ENCODE data around the gene PRSS33. TPM values are rescaled to one million over a fixed set of nuclear protein-coding genes. Genes with fewer than 3 reads are reported as not detected.

The PRSS33 gene
- polyA plus RNA-seq, 1 of the 3 experiments (the other 2 are of a cell fraction): not detected

DNA sequence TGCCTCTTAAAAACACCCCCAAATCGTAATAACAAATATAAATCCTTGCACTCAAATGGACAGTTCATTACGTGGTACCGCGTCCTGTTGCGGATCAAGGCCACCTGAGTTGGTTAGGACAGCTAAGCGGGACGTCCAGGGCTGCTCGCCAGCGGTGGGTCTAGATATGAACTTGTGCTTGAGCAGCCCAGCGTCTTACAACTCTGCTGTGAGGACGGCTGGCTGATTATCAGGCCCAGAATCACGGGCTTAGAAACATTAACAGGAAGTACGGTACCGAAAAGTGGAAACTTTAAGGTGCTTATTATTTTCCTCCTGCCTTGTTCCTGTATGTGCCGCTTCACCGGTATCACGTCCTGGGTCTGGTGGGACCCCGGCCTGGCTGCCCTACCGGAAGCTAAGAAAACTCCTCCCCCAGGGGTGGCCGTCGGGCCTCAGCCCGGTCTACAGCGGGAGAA lies 35.8 kb downstream of the PRSS33 start:
- peak overlapping the region; percentile 81; the same call in 1 of the 2 replicates for H3K4me2 ChIP-seq
- peaks cover 12 to 20% of the 10 kb centered on the region in 2 experiments; a peak in 3 of 4 replicates for H3K4me1 ChIP-seq (ENCODE audit: control insufficient read depth in 1 of 2, insufficient read depth in 2 of 2, low read depth in 1 of 2, low read length in 1 of 2)
- ChIA-PET CTCF (interaction anchor here (0.9 to 3.2 kb wide), 3 partner anchors 11 to 176 kb away, joined by 3 to 12 read pairs (median 4); no protein-coding TSS in a partner anchor), POLR2A (interaction anchor here (0.5 to 1.8 kb wide), 5 partner anchors 10 to 130 kb away, joined by 3 to 5 read pairs (median 3); no protein-coding TSS in a partner anchor)
- TF ChIP-seq REST (IDR thresholded peaks at IDR 0.05; ENCODE audit: low read depth, low read length): no peak
- TF ChIP-seq TAF1 (IDR thresholded peaks at IDR 0.05; ENCODE audit: borderline replicate concordance, low read depth, low read length): no peak
- no peak for TF ChIP-seq TEAD4 (IDR thresholded peaks at IDR 0.05; ENCODE audit: borderline replicate concordance, insufficient read depth)
- no peak for TF ChIP-seq TCF12 (IDR thresholded peaks at IDR 0.05)
- TF ChIP-seq FOXM1 (IDR thresholded peaks at IDR 0.05; ENCODE audit: low read depth): no peak
- no peak for TF ChIP-seq USF2 (IDR thresholded peaks at IDR 0.05; ENCODE audit: borderline replicate concordance, low read depth, low read length)
- TF ChIP-seq FOXJ3 (CRISPR knock-in tag; IDR thresholded peaks at IDR 0.05): no peak
- TF ChIP-seq, protein P1, sequence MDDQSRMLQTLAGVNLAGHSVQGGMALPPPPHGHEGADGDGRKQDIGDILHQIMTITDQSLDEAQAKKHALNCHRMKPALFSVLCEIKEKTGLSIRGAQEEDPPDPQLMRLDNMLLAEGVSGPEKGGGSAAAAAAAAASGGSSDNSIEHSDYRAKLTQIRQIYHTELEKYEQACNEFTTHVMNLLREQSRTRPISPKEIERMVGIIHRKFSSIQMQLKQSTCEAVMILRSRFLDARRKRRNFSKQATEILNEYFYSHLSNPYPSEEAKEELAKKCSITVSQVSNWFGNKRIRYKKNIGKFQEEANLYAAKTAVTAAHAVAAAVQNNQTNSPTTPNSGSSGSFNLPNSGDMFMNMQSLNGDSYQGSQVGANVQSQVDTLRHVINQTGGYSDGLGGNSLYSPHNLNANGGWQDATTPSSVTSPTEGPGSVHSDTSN (IDR thresholded peaks at IDR 0.05): no peak
- TF ChIP-seq RFX5 (IDR thresholded peaks at IDR 0.05; ENCODE audit: low read length): no peak
- no peak for TF ChIP-seq RXRA (IDR thresholded peaks at IDR 0.05; ENCODE audit: borderline replicate concordance, low read depth)
- no peak for TF ChIP-seq SIN3A (IDR thresholded peaks at IDR 0.05; ENCODE audit: borderline replicate concordance, low read depth, low read length)
- TF ChIP-seq EZH2phosphoT487 (IDR thresholded peaks at IDR 0.05; ENCODE audit: borderline replicate concordance, low read depth): no peak
- H3K9me3 ChIP-seq: no peaks in the 10 kb centered on the region
- peak overlapping the region; percentile 76 to 98 for H3K4me3 ChIP-seq (ENCODE audit: low read depth in 2 of 2, low read length in 1 of 2)
- H3K79me2 ChIP-seq (ENCODE audit: insufficient read depth): peaks cover 48% of the 10 kb centered on the region
- DNase-seq: peak; percentile 89
- H3K27ac ChIP-seq (ENCODE audit: low read depth in 2 of 2, low read length in 1 of 2): peak overlapping the region; percentile 99 to 100
- H3F3A ChIP-seq (replicated peaks; ENCODE audit: insufficient read depth): peaks cover 3% of the 10 kb centered on the region
- H3K9ac ChIP-seq: peak overlapping the region; percentile 94
- H3K9me2 ChIP-seq: no peaks in the 10 kb centered on the region
- peak overlapping the region; percentile 86 for H2AFZ ChIP-seq (ENCODE audit: low read depth)
- peaks cover 6 to 12% of the 10 kb centered on the region in 2 experiments for H3K36me3 ChIP-seq (replicated peaks in 1 of 2; ENCODE audit: control insufficient read depth in 1 of 2, insufficient read depth in 2 of 2, low read length in 1 of 2)
- peaks cover 37% of the 10 kb centered on the region for H4K20me1 ChIP-seq (ENCODE audit: insufficient read depth)
- H3K27me3 ChIP-seq (ENCODE audit: insufficient read depth): no peaks in the 10 kb centered on the region
- 54% methylated on average over 19 of the region's 23 CpGs for WGBS (ENCODE audit: low lambda C conversion rate)

Measured in SK-N-SH (cell line).